ENCODE measurements around the gene PCDHB1. TPM values are rescaled to one million over a fixed set of nuclear protein-coding genes. Genes with fewer than 3 reads are reported as not detected.
A peak's percentile ranks its signal among the peaks of the same experiment; 100 is the strongest.

The PCDHB1 gene
- total RNA-seq, 1 donor from 2014 or later = 0.12 TPM

- Histone ChIP-seq H3K4me1 (no peaks in the 10 kb centered on the region), H3K27ac (no peak overlapping the region), H3K27me3 (no peaks in the 10 kb centered on the region), H3K4me3 (no peak overlapping the region), H3K36me3 (no peaks in the 10 kb centered on the region), H3K9me3 (no peaks in the 10 kb centered on the region)
- TF ChIP-seq CTCF (IDR thresholded peaks at IDR 0.05) = no peak
- intact Hi-C loops (cut with DNase I) = no loop called here
- ATAC-seq = no peak
- no peak for DNase-seq
Observed at GRCh38 chr5:141031006-141031405, 20.2 kb upstream of the PCDHB1 start.

GRCh38 chr5:141032626-141033025, 18.5 kb upstream of the PCDHB1 start:
- TF ChIP-seq CTCF (IDR thresholded peaks at IDR 0.05) = no peak
- Histone ChIP-seq H3K36me3 (no peaks in the 10 kb centered on the region), H3K9me3 (no peaks in the 10 kb centered on the region), H3K4me1 (no peaks in the 10 kb centered on the region), H3K27me3 (no peaks in the 10 kb centered on the region), H3K27ac (no peak overlapping the region), H3K4me3 (no peak overlapping the region)
- intact Hi-C loops (cut with DNase I) = no loop called here
- DNase-seq (no peak), ATAC-seq (no peak)

GRCh38 chr5:141039061-141039460, 12.1 kb upstream of the PCDHB1 start:
- no peak for TF ChIP-seq CTCF (IDR thresholded peaks at IDR 0.05)
- H3K36me3 ChIP-seq = no peaks in the 10 kb centered on the region
- no peaks in the 10 kb centered on the region for H3K9me3 ChIP-seq
- H3K4me1 ChIP-seq = no peaks in the 10 kb centered on the region
- H3K4me3 ChIP-seq = no peak overlapping the region
- intact Hi-C loops (cut with DNase I) = no loop called here
- no peak overlapping the region for H3K27ac ChIP-seq
- ATAC-seq = no peak
- DNase-seq = no peak
- H3K27me3 ChIP-seq = no peaks in the 10 kb centered on the region

- intact Hi-C loops (cut with DNase I) = no loop called here
- H3K27me3 ChIP-seq = no peaks in the 10 kb centered on the region
- ATAC-seq = no peak
- H3K36me3 ChIP-seq = no peaks in the 10 kb centered on the region
- no peak overlapping the region for H3K4me3 ChIP-seq
- H3K27ac ChIP-seq = no peak overlapping the region
- no peaks in the 10 kb centered on the region for H3K4me1 ChIP-seq
- no peak for TF ChIP-seq CTCF (IDR thresholded peaks at IDR 0.05)
- no peak for DNase-seq
- no peaks in the 10 kb centered on the region for H3K9me3 ChIP-seq
Observed at GRCh38 chr5:141039517-141039916, 11.7 kb upstream of the PCDHB1 start.

- Histone ChIP-seq H3K4me1 (no peaks in the 10 kb centered on the region), H3K4me3 (peak overlapping the region; percentile 47), H3K27me3 (no peaks in the 10 kb centered on the region), H3K9me3 (no peaks in the 10 kb centered on the region), H3K27ac (peak overlapping the region; percentile 76), H3K36me3 (no peaks in the 10 kb centered on the region)
- ATAC-seq (peak; percentile 85), DNase-seq (peak; percentile 82)
- intact Hi-C loops (cut with DNase I) = loop anchor here (10.0 kb wide), 1 partner anchor 165 kb away; the partner anchor contains the start of gene PCDHA12
- TF ChIP-seq CTCF (IDR thresholded peaks at IDR 0.05) = peak; percentile 55
Observed at GRCh38 chr5:141040093-141040770, 10.9 kb upstream of the PCDHB1 start.

Data from upper lobe of right lung (tissue), 1 donor.